Loucy (cell line): ENCODE data around the gene OR2V1.

Source experiments
- H2AFZ ChIP-seq: fragments of 200-600 bp; sonication (generic); 2 replicates; pipeline ENCODE4 v1.6.0; 2016; ENCODE audit warnings: antibody characterized with exemption, mild to moderate bottlenecking, low read length, moderate library complexity
- H3F3A ChIP-seq: fragments of 200-600 bp; 2 replicates; pipeline ENCODE4 v1.6.0; 2016; ENCODE audit warnings: antibody characterized with exemption, low read depth, mild to moderate bottlenecking
- H3K27me3 ChIP-seq: fragments of 200-600 bp; sonication (generic); 2 replicates; pipeline ENCODE4 v1.6.1; 2014; ENCODE audit warnings: low read length, mild to moderate bottlenecking; ENCODE audit not compliant: insufficient read depth, poor library complexity, severe bottlenecking
- H3K36me3 ChIP-seq: fragments of 200-600 bp; sonication (generic); 2 replicates; pipeline ENCODE4 v1.6.1; 2016; ENCODE audit warnings: low read length; ENCODE audit not compliant: insufficient read depth
- H3K4me1 ChIP-seq: fragments of 200-600 bp; sonication (generic); 2 replicates; pipeline ENCODE4 v1.5.1; 2014; ENCODE audit warnings: low read length, mild to moderate bottlenecking; ENCODE audit not compliant: insufficient read depth, poor library complexity, severe bottlenecking
- H3K4me2 ChIP-seq: fragments of 200-600 bp; sonication (generic); 2 replicates; pipeline ENCODE4 v1.6.0; 2014; ENCODE audit warnings: antibody characterized with exemption, low read length, low read depth, mild to moderate bottlenecking; ENCODE audit not compliant: poor library complexity, severe bottlenecking
- H3K4me3 ChIP-seq: fragments of 200-600 bp; sonication (generic); 2 replicates; pipeline ENCODE4 v1.5.1; 2014; ENCODE audit warnings: low read length, mild to moderate bottlenecking, mixed read lengths; ENCODE audit not compliant: poor library complexity, severe bottlenecking
- H3K79me2 ChIP-seq: fragments of 200-600 bp; sonication (generic); 2 replicates; pipeline ENCODE4 v1.6.1; 2014; ENCODE audit warnings: low read length; ENCODE audit not compliant: insufficient read depth
- H3K9ac ChIP-seq: fragments of 200-600 bp; sonication (generic); 2 replicates; pipeline ENCODE4 v1.6.0; 2014; ENCODE audit warnings: mild to moderate bottlenecking, low read depth, low read length, moderate library complexity; ENCODE audit not compliant: poor library complexity, severe bottlenecking
- H3K9me2 ChIP-seq: fragments of 200-600 bp; sonication (generic); replicated peaks from 2 replicates; pipeline ENCODE4 v1.6.1; 2016; ENCODE audit warnings: low read depth, low read length, mixed read lengths
- H3K9me3 ChIP-seq: fragments of 200-600 bp; sonication (generic); 2 replicates; pipeline ENCODE4 v1.6.1; 2014; ENCODE audit warnings: mild to moderate bottlenecking, antibody characterized with exemption, low read length, low read depth; ENCODE audit not compliant: insufficient read depth
- H4K20me1 ChIP-seq: fragments of 200-600 bp; sonication (generic); 2 replicates; pipeline ENCODE4 v1.6.0; 2014; ENCODE audit warnings: antibody characterized with exemption, low read length, mild to moderate bottlenecking; ENCODE audit not compliant: insufficient read depth, poor library complexity, severe bottlenecking
- CTCF ChIP-seq: fragments of 200-600 bp; sonication (generic); conservative IDR thresholded peaks from 2 replicates; pipeline ENCODE4 v1.5.1; 2014; ENCODE audit warnings: mild to moderate bottlenecking, antibody characterized with exemption, low read length
- EZH2phosphoT487 ChIP-seq: fragments of 200-600 bp; IDR thresholded peaks from 2 replicates; pipeline ENCODE4 v1.6.1; 2018; ENCODE audit warnings: antibody characterized with exemption, mild to moderate bottlenecking, moderate library complexity, borderline replicate concordance

Gene OR2V1

GRCh38 chr5:181138258-181138657, 7.3 kb upstream of the OR2V1 start:
- Histone ChIP-seq H3K4me1 (no peaks in the 10 kb centered on the region), H3K4me2 (no peak overlapping the region), H3K4me3 (no peak overlapping the region), H2AFZ (no peak overlapping the region), H4K20me1 (no peaks in the 10 kb centered on the region), H3F3A (no peaks in the 10 kb centered on the region), H3K79me2 (no peaks in the 10 kb centered on the region), H3K9me2 (no peaks in the 10 kb centered on the region), H3K9ac (no peak overlapping the region), H3K9me3 (no peaks in the 10 kb centered on the region), H3K36me3 (no peaks in the 10 kb centered on the region), H3K27me3 (no peaks in the 10 kb centered on the region)
- TF ChIP-seq CTCF (no peak), EZH2phosphoT487 (no peak)

DNA sequence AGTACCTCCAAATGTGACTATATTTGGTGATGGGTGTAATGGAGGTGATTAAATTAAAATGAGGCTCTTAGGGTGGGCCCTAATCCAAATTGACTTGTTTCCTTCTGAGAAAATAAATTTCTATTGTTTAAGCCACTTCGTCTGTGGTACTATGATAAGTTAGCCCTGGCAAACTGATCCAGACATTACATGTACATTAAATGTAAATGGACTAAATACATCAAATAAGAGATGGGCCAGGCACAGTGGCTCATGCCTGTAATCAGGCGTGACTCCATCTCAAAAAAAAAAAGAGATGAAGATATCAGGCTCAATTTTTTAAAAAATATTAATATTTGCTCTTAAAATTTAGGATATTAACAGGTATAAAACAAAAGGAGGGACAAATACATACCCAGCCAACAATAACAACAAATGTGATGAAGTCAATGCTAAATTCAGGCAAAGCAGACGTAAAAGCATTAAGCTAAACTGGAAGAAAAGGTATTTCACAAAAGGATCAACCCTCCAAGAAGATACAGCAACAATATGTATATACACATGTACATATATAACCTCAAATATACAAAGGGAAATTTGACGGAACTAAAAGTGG, 5.5 kb upstream of the OR2V1 start:
- Histone ChIP-seq H3K4me3 (no peak overlapping the region), H4K20me1 (no peaks in the 10 kb centered on the region), H3K4me2 (no peak overlapping the region), H3F3A (no peaks in the 10 kb centered on the region), H3K79me2 (no peaks in the 10 kb centered on the region), H3K27me3 (no peaks in the 10 kb centered on the region), H3K36me3 (no peaks in the 10 kb centered on the region), H3K4me1 (no peaks in the 10 kb centered on the region), H3K9me3 (no peaks in the 10 kb centered on the region), H2AFZ (no peak overlapping the region), H3K9ac (no peak overlapping the region), H3K9me2 (no peaks in the 10 kb centered on the region)
- TF ChIP-seq CTCF (no peak), EZH2phosphoT487 (no peak)

GRCh38 chr5:181134259-181134658, 3.3 kb upstream of the OR2V1 start:
- Histone ChIP-seq H3K9ac (no peak overlapping the region), H3K79me2 (no peaks in the 10 kb centered on the region), H3K4me2 (no peak overlapping the region), H2AFZ (no peak overlapping the region), H3F3A (no peaks in the 10 kb centered on the region), H3K4me1 (peaks cover under 1% of the 10 kb centered on the region), H4K20me1 (no peaks in the 10 kb centered on the region), H3K4me3 (no peak overlapping the region), H3K27me3 (no peaks in the 10 kb centered on the region), H3K9me2 (no peaks in the 10 kb centered on the region), H3K36me3 (no peaks in the 10 kb centered on the region), H3K9me3 (no peaks in the 10 kb centered on the region)
- TF ChIP-seq EZH2phosphoT487 (no peak), CTCF (no peak)
